ENCODE data around the gene SYCP3. TPM values are rescaled to one million over a fixed set of nuclear protein-coding genes. Genes with fewer than 3 reads are reported as not detected.
"Not testable (repeated sequence)": the region's sequence is repeated elsewhere in the genome, so short reads cannot be mapped to it uniquely, and the experiment has no call there.

Gene SYCP3
- total RNA-seq, 1 donor from 2014 or later = 0.16 TPM

GRCh38 chr12:101740980-101741379 lies 1.7 kb upstream of the SYCP3 start:
- Mint-ChIP-seq H3K9me3 (peaks cover 2% of the 10 kb centered on the region), H3K27ac (no peak overlapping the region), H3K4me3 (no peak overlapping the region), H3K36me3 (peaks cover 39% of the 10 kb centered on the region), H3K4me1 (no peaks in the 10 kb centered on the region), H3K27me3 (ENCODE audit: low read depth) (no peaks in the 10 kb centered on the region)
- no peak for DNase-seq (ENCODE audit: low spot score in 2 of 2, unreplicated experiment in 2 of 2)
- TF ChIP-seq CTCF (IDR thresholded peaks at IDR 0.05; ENCODE audit: unreplicated experiment) = no peak

GRCh38 chr12:101740566-101740965 lies 1.3 kb upstream of the SYCP3 start:
- Mint-ChIP-seq H3K27ac (no peak overlapping the region), H3K27me3 (ENCODE audit: low read depth) (no peaks in the 10 kb centered on the region), H3K4me3 (no peak overlapping the region), H3K9me3 (peaks cover 2% of the 10 kb centered on the region), H3K4me1 (no peaks in the 10 kb centered on the region), H3K36me3 (peaks cover 39% of the 10 kb centered on the region)
- no peak for TF ChIP-seq CTCF (IDR thresholded peaks at IDR 0.05; ENCODE audit: unreplicated experiment)
- DNase-seq (ENCODE audit: low spot score in 2 of 2, unreplicated experiment in 2 of 2) = no peak

- peaks cover 6% of the 10 kb centered on the region for H3K4me1 Mint-ChIP-seq
- H3K36me3 Mint-ChIP-seq = peaks cover 20% of the 10 kb centered on the region
- H3K27me3 Mint-ChIP-seq (ENCODE audit: low read depth) = no peaks in the 10 kb centered on the region
- DNase-seq (ENCODE audit: low spot score in 2 of 2, unreplicated experiment in 2 of 2) = no peak
- H3K4me3 Mint-ChIP-seq = no peak overlapping the region
- H3K27ac Mint-ChIP-seq = no peak overlapping the region
- H3K9me3 Mint-ChIP-seq = peaks cover 2% of the 10 kb centered on the region
- TF ChIP-seq CTCF (IDR thresholded peaks at IDR 0.05; ENCODE audit: unreplicated experiment) = no peak
Measured at GRCh38 chr12:101737476-101737875, 1.8 kb downstream of the SYCP3 start.

GRCh38 chr12:101734482-101734881 lies 4.8 kb downstream of the SYCP3 start:
- H3K4me1 Mint-ChIP-seq; DNase-seq (ENCODE audit: low spot score in 2 of 2, unreplicated experiment in 2 of 2); H3K27ac Mint-ChIP-seq; H3K4me3 Mint-ChIP-seq; H3K9me3 Mint-ChIP-seq; H3K27me3 Mint-ChIP-seq (ENCODE audit: low read depth): not testable (repeated sequence)
- peaks cover 16% of the 10 kb centered on the region for H3K36me3 Mint-ChIP-seq

GRCh38 chr12:101733166-101733565 lies 6.1 kb downstream of the SYCP3 start:
- Mint-ChIP-seq H3K4me3 (no peak overlapping the region), H3K27ac (no peak overlapping the region), H3K27me3 (ENCODE audit: low read depth) (no peaks in the 10 kb centered on the region), H3K9me3 (no peaks in the 10 kb centered on the region), H3K36me3 (peaks cover 14% of the 10 kb centered on the region), H3K4me1 (peaks cover 6% of the 10 kb centered on the region)
- TF ChIP-seq CTCF (IDR thresholded peaks at IDR 0.05; ENCODE audit: unreplicated experiment) = no peak
- DNase-seq (ENCODE audit: low spot score in 2 of 2, unreplicated experiment in 2 of 2) = no peak

- Mint-ChIP-seq H3K4me3 (no peak overlapping the region), H3K9me3 (no peaks in the 10 kb centered on the region), H3K27me3 (ENCODE audit: low read depth) (no peaks in the 10 kb centered on the region), H3K36me3 (peaks cover 11% of the 10 kb centered on the region), H3K27ac (no peak overlapping the region), H3K4me1 (peaks cover 6% of the 10 kb centered on the region)
- no peak for TF ChIP-seq CTCF (IDR thresholded peaks at IDR 0.05; ENCODE audit: unreplicated experiment)
- DNase-seq (ENCODE audit: low spot score in 2 of 2, unreplicated experiment in 2 of 2) = no peak
Measured at GRCh38 chr12:101732318-101732717, 6.9 kb downstream of the SYCP3 start.
